Activated CD8-positive, alpha-beta memory T cell treated with anti-CD3 and anti-CD28 coated beads for 48 hours (primary cell): ENCODE results near the gene OTUD6A.
"Not testable (repeated sequence)": the region's sequence is repeated elsewhere in the genome, so short reads cannot be mapped to it uniquely, and the experiment has no call there.

Experiments used
- DNase-seq, 3 experiments: peaks; one replicate each; pipeline ENCODE4 v3.0.0-alpha.2; 2020; ENCODE audit warnings: low read depth in 2 of 3, low spot score in 2 of 3

The OTUD6A gene

GRCh38 chrX:70044541-70045245 is 17.6 kb upstream of the OTUD6A start:
- no peak for DNase-seq

DNA sequence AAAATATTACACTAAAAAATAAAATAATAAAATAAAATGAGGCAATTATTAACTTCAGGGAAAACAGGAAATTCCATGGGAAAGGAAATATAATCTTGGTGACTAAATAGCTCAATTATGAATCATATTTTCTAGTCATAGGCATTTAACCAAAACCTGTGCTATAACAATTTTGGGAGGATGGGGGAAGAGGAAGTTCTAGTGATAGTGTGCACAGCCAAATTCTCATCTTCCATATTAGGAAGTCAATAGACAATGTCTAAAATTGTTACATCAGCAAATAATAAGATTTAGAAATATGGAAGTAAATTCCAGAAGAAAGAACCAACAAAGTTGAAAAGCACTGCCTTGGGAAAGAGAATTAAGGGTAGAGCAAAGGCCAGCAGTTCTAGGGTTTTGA is 15.3 kb upstream of the OTUD6A start:
- DNase-seq = no peak

- no peak for DNase-seq
These were observed 12.9 kb upstream of the OTUD6A start for GRCh38 chrX:70049406-70049805.

DNA sequence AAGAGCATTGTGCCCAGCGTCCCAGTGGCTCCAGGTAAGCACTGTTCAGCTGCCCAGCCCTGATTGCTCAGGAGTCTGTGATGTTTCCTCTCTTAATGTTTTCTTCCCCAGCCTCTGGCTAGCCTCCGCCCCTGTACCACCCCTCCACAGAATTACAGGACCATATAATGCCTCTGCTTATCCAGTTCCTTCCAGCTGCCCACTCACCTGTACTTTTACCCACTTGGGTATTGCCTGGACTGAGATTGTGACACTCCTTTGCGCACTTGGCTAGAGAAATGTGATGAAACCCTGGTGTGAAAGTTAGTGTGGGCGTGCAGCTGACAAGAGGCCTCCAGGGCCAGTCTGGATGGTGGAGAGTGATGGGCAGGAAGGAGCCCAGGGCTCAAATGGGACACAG is 12.3 kb upstream of the OTUD6A start, which contains the start of gene AWAT2:
AWAT2 (minus strand) TSS at position 14 of the 400 bp plus-strand sequence; CDS start at position 8, 6 bp downstream.
- no peak for DNase-seq

DNA sequence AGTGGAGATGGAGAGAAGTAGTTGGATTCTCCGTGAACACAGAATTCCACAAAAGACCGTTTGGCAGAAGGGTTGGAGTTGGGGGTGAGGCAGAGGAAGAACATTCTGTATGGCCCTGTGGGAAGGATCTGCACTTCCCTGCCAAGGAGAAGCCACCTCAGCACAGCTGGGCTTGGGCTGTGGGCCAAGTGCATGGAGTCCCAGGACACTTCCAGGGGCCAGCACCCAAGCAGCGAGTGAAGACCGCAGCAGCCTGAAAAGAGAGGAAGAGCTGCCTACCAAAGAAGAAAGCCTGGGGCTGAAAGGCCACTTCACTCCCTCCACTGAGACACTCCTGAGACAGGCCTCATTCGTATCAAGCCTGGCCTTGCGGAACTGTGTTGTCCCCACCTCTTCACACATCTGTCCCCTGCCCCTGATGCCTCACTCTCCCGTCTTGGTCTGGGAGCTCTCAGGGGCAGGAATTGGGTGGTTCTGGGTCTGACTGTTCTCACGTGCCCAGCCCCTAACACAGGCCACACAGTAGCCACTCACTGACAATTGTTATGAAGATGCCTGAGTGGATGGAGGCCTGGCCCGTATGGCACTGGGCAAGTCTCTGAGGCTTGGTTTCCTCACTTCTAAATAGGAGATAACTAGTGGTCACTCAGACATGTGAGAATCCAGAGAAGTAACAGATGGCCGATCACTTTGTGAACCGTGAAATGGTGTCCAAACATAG is 9.2 kb upstream of the OTUD6A start:
- DNase-seq = no peak

GRCh38 chrX:70054391-70054790 is 7.9 kb upstream of the OTUD6A start:
- DNase-seq = no peak

DNA sequence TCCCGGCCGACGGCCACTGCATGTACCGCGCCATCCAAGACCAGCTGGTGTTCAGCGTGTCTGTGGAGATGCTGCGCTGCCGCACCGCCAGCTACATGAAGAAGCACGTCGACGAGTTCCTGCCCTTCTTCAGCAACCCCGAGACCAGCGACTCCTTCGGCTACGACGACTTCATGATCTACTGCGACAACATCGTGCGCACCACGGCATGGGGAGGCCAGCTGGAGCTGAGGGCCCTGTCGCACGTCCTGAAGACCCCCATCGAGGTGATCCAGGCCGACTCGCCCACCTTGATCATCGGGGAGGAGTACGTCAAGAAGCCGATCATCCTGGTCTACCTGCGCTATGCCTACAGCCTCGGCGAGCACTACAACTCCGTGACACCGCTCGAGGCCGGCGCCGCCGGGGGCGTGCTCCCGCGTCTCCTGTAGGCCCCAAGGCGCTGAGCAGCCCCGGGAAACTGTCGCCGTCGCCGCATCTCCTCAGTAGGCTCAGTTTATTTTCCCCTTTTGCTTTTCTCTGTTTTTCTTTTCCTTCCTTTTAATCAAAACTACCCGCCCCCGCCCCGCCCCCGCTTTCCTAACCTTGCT is 799 bp downstream of the OTUD6A start:
- no peak for DNase-seq

DNA sequence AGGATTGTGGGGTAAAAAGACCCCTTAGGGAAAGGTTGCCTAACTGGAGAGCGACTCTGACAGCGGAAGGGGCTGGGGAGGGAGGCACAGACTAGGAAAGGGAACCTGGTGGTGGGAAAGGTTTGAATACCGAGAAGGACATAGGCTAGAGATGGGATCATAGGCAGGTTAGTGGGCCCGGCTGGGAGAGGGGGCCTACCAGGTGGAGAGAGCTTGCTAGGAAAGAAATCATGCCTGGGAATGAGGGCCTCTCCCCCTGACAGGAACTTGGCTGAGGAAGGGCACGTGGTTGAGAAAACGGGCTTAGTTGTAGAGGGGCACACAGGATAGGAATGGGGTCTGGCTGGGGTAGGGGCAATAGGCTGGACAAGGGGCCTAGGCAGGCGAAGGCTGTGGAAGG is 4.4 kb downstream of the OTUD6A start:
- DNase-seq = no peak

GRCh38 chrX:70079297-70079696 is 17.0 kb downstream of the OTUD6A start:
- DNase-seq = no peak

DNA sequence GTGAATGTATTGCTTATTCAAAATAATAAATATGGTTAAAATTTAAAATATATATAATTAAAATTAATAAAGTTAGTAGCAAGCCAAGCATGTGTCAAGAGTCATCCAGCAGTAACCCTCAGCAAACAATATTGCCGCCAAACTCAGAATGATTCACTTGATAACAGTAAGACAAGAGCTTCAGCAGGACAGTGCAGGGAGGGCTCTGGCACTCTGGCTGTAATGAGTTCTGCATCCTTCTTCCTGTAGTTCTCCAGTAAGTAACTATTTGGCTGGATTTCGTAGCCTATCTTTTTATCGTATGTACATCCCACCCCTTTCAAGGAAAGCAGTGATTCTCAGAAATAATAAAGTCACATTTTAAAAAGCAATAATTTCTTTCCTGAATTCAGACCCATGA is 17.6 kb downstream of the OTUD6A start:
- no peak for DNase-seq

DNA sequence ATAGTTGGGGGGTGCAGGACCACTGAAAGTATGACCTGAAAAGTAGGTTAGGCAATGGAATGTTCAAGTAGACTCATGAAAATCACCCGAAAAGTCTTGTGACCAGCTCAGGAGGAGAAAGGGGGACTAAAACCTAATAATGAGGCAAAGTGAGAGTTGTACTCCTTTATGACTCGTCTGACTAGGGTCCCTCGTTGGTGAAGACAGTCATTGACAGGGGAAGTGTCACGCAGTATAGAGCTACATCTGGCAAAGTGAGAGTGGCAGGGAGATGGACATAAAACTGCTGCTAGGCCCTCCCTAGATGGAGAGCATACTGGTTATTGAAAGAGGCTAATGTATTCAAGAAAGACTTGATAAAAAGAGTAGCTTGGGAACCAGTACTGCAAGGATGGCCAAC is 20.5 kb downstream of the OTUD6A start:
- no peak for DNase-seq

DNA sequence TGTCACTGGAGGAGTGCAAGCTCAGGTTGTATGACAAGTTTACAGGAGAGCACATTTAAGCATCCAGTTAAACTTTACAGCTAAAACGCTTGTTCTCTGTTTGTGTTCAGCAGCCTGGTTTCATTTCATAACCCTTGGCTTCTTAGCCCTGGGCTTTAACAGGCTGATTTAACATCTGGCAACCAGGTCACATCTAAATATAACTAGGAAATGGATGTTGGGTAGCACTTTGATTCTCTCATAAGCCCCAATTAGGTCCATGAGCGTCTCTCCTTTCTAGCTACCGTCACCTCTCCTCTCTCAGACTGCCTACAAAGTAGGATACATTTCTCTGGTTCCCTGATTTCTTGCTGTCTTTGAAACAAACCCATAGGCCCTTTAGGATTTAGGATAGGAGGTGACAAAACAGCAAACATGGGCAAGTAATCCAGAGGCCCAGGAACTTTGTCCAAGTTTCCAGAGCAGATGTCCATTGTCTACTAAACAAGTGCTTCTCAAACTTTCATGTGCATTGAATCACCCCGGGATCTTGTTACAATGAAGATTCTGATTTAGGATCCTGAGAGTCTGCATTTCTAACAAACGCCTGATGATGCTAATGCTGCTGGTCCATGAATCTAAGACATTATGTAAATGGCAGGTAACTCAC is 22.5 kb downstream of the OTUD6A start:
- no peak for DNase-seq

DNA sequence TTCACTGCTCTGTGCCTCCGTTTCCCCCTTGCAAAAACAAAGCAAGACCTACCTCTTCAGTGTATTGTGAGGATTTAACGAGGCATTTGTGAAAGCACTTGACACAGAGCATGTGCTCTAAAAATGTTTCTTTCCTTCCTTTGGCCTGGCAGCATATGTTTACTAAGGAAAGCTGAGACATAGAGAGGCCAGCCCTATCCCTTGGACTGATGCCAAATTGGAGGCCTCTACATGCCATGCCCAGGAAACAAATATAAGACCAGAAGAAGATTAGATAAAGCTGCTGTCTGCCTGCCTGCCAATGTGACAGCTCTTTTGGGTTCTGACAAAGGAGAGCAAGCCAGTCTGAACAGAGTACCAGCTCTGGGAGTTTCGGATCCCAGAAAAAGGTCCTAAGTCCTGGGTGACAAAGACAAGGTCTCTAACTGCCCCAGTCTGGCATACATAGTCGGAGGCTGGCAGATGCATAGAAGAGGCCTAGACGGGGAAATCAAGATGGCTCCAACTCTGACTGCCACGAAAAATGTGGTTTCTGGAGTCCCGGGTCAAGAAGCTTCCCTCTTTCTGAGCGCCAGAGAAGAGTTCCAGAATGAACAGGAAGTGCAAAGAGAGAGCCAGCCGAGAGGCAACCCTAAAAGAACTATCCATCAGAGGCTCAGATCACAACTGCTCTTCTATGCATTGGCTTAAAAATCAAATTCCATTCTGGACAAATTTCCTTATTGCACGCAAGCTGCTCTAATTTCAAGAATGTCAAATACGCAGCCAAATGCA is 25.8 kb downstream of the OTUD6A start:
- no peak for DNase-seq

- no peak for DNase-seq
These were observed 26.5 kb downstream of the OTUD6A start for GRCh38 chrX:70088751-70089150.

GRCh38 chrX:70089604-70090297 is 27.5 kb downstream of the OTUD6A start:
- no peak for DNase-seq

DNA sequence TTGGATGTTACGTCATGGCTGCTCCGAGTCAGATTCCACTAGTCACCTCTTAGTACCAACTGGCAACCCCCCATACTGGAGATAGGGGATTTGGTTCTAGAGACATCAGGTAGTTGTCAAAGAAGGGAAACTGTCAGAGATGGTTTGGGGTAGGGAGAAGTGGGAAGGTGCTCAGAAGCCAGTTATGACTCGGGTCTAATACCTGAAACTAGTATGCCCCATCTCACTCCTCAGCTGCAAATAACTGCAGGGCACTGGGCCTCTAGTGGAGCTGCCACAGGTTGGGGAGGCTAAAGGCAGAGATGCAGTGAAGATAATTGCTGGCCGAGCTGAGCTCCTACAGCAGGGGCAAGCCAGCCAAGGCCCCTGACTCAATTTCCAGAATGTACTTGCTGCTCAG is 30.0 kb downstream of the OTUD6A start:
- no peak for DNase-seq

DNA sequence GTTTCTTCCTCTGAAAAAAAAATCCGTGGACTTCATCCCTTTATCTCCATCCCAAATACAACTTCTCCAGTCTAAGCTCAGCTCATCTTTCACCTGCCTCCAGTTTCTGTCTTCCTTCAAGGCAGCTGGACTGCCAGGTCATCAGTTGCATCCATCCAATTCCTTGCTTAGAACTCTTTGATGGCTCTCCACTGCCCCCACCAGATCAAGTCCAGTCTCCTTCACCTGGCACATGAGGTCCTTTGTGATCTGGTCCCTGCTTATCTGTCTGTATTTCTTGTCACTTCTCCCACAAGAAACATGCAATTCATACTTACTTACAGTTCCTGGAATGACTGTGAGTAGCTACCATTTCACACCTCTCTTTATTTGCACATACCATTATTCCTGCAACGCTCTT is 33.8 kb downstream of the OTUD6A start:
- DNase-seq = no peak

DNA sequence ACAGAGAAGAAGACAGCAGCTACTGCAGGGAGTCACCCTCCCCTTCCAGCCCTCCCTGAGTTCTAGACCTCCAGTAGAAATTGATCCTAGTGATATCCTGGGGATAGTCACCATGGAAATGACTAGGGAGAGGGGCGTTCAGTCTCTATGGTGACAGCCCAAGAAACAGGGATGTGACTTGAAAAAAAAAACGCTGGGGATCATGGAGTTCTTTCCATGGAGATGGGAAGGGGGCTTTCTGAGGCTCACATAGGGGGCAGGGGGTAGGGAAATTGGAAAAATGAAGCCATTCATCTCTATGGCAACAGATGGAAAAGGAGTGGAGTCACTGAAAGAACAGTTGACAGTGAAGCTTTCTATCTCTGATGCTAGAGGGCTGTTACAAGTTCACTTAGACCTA is 43.0 kb downstream of the OTUD6A start:
- DNase-seq = no peak

GRCh38 chrX:70111436-70112026 is 49.3 kb downstream of the OTUD6A start:
- DNase-seq = not testable (repeated sequence)
